ENCODE data around the gene IL19.

DNA sequence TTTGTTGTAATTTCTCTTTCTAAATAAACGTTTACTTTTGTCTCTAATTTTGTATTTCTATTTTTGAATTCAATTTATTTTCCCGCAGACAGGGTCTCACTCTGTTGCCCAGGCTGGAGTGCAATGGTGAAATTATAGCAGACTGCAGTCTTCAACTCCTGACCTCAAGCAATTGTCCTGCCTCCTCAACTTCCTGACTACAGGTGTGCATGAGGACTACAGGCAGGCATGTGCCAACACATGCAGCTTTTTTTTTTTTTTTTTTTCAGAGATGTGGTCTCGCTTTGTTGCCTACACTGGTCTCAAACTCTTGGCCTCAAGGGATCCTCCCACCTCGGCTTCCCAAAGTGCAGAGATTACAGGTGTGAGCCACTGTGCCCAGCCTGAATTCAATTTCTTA is 58.2 kb downstream of the IL19 start:
- no peak for TF ChIP-seq KDM2A (CRISPR knock-in tag; IDR thresholded peaks at IDR 0.05; ENCODE audit: borderline replicate concordance, low read depth)
- TF ChIP-seq CHD4 (IDR thresholded peaks at IDR 0.05; ENCODE audit: borderline replicate concordance, low read length) = no peak
- TF ChIP-seq, protein P1, sequence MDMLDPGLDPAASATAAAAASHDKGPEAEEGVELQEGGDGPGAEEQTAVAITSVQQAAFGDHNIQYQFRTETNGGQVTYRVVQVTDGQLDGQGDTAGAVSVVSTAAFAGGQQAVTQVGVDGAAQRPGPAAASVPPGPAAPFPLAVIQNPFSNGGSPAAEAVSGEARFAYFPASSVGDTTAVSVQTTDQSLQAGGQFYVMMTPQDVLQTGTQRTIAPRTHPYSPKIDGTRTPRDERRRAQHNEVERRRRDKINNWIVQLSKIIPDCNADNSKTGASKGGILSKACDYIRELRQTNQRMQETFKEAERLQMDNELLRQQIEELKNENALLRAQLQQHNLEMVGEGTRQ (IDR thresholded peaks at IDR 0.05; ENCODE audit: low read depth, low read length) = no peak
- TF ChIP-seq, protein P1 (CRISPR knock-in tag; IDR thresholded peaks at IDR 0.05; ENCODE audit: borderline replicate concordance) = no peak
- no peak for TF ChIP-seq SRF (IDR thresholded peaks at IDR 0.05; ENCODE audit: low read depth, low read length)
- TF ChIP-seq ZFX (CRISPR knock-in tag; IDR thresholded peaks at IDR 0.05; ENCODE audit: low read depth) = no peak
- TF ChIP-seq, protein P2, sequence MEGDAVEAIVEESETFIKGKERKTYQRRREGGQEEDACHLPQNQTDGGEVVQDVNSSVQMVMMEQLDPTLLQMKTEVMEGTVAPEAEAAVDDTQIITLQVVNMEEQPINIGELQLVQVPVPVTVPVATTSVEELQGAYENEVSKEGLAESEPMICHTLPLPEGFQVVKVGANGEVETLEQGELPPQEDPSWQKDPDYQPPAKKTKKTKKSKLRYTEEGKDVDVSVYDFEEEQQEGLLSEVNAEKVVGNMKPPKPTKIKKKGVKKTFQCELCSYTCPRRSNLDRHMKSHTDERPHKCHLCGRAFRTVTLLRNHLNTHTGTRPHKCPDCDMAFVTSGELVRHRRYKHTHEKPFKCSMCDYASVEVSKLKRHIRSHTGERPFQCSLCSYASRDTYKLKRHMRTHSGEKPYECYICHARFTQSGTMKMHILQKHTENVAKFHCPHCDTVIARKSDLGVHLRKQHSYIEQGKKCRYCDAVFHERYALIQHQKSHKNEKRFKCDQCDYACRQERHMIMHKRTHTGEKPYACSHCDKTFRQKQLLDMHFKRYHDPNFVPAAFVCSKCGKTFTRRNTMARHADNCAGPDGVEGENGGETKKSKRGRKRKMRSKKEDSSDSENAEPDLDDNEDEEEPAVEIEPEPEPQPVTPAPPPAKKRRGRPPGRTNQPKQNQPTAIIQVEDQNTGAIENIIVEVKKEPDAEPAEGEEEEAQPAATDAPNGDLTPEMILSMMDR (CRISPR knock-in tag; IDR thresholded peaks at IDR 0.05) = no peak
- TF ChIP-seq ATF7-NPFF (CRISPR knock-in tag; IDR thresholded peaks at IDR 0.05; ENCODE audit: low read depth) = no peak
- TF ChIP-seq ZNF124 (CRISPR knock-in tag; IDR thresholded peaks at IDR 0.05) = no peak
- no peak for TF ChIP-seq NR2F2 (IDR thresholded peaks at IDR 0.05; ENCODE audit: borderline replicate concordance, low read depth)
- no peak for TF ChIP-seq ATF7 (IDR thresholded peaks at IDR 0.05)
- TF ChIP-seq ATF7 (CRISPR knock-in tag; IDR thresholded peaks at IDR 0.05) = no peak
- no peak for TF ChIP-seq REPIN1 (CRISPR knock-in tag; IDR thresholded peaks at IDR 0.05; ENCODE audit: borderline replicate concordance, low read depth)
- no peak for TF ChIP-seq HNF4G (IDR thresholded peaks at IDR 0.05; ENCODE audit: borderline replicate concordance, low read depth, low read length)
- no peak for TF ChIP-seq HNF4G (CRISPR knock-in tag; IDR thresholded peaks at IDR 0.05; ENCODE audit: borderline replicate concordance, low read depth)
